A673 (cell line): ENCODE data around the gene ESR1. TPM values are rescaled to one million over a fixed set of nuclear protein-coding genes. Genes with fewer than 3 reads are reported as not detected.

Experiments
- BruUV-seq: library from RNA; stranded (reverse); fragments of 400-500 nt; replicated peaks from 2 replicates; lab custom pipeline; 2021; lab: Mats Ljungman, UMichigan
- CTCF ChIA-PET: fragments of 300-600 bp; sonication (Branson Sonifier 250); formaldehyde crosslinking; loops from one replicate; lab custom pipeline; 2022; ENCODE audit warnings: antibody characterized with exemption; lab: Charles Lee
- POLR2A ChIA-PET: fragments of 300-600 bp; sonication (Branson Sonifier 250); formaldehyde crosslinking; loops from one replicate; lab custom pipeline; 2022; ENCODE audit warnings: antibody characterized with exemption; ENCODE audit not compliant: low non-redundant PET; lab: Charles Lee
- DNase-seq: peaks from one replicate; pipeline ENCODE4 v3.0.0-alpha.2; 2015; ENCODE audit warnings: low spot score
- H3K27ac ChIP-seq: fragments of 200-600 bp; sonication (generic); 2 replicates; pipeline ENCODE4 v1.5.1; 2016; ENCODE audit warnings: mixed run types, low read depth, mild to moderate bottlenecking, mixed read lengths, antibody characterized with exemption, low read length; ENCODE audit not compliant: poor library complexity, severe bottlenecking
- H3K27me3 ChIP-seq: fragments of 200-600 bp; sonication (generic); replicated peaks from 2 replicates; pipeline ENCODE4 v1.6.1; 2017; ENCODE audit warnings: mixed run types, low read depth, mild to moderate bottlenecking, mixed read lengths, antibody characterized with exemption, low read length; ENCODE audit not compliant: insufficient read depth, poor library complexity
- H3K36me3 ChIP-seq: fragments of 200-600 bp; sonication (generic); 2 replicates; pipeline ENCODE4 v1.6.1; 2016; ENCODE audit warnings: mixed run types, mild to moderate bottlenecking, mixed read lengths, antibody characterized with exemption, low read length; ENCODE audit not compliant: insufficient read depth, poor library complexity, severe bottlenecking
- H3K4me1 ChIP-seq: fragments of 200-600 bp; sonication (generic); 2 replicates; pipeline ENCODE4 v1.6.1; 2017; ENCODE audit warnings: mixed run types, mild to moderate bottlenecking, mixed read lengths, antibody characterized with exemption, low read length; ENCODE audit not compliant: insufficient read depth, poor library complexity, severe bottlenecking
- H3K4me3 ChIP-seq: fragments of 200-600 bp; sonication (generic); 2 replicates; pipeline ENCODE4 v1.5.1; 2016; ENCODE audit warnings: low read depth, mixed run types, mild to moderate bottlenecking, mixed read lengths, low read length; ENCODE audit not compliant: poor library complexity, severe bottlenecking
- H3K9me3 ChIP-seq: fragments of 200-600 bp; sonication (generic); 2 replicates; pipeline ENCODE4 v1.6.1; 2016; ENCODE audit warnings: mixed run types, low read depth, mild to moderate bottlenecking, mixed read lengths, antibody characterized with exemption, low read length; ENCODE audit not compliant: poor library complexity, severe bottlenecking
- CTCF ChIP-seq: fragments of 300-800, 200-600 bp; sonication (generic); conservative IDR thresholded peaks from 2 replicates; pipeline ENCODE4 v1.5.1; 2017; ENCODE audit warnings: low read depth, mild to moderate bottlenecking, antibody characterized with exemption, low read length, moderate library complexity, mixed read lengths
- EZH2 ChIP-seq: fragments of 200-600 bp; sonication (generic); IDR thresholded peaks from 2 replicates; pipeline ENCODE4 v1.6.1; 2017; ENCODE audit warnings: borderline replicate concordance, low read depth, mild to moderate bottlenecking, mixed read lengths, antibody characterized with exemption, low read length; ENCODE audit not compliant: poor library complexity, severe bottlenecking
- intact Hi-C: fragments of 100-400 bp; cut with micrococcal nuclease; formaldehyde crosslinking; loops from one replicate; pipeline ENCODE4 v1.10.0; 2022; ENCODE audit not compliant: unreplicated experiment
- total RNA-seq: library from RNA; stranded (reverse); gene quantifications from 2 replicates; pipeline ENCODE4 v1.2.3, GENCODE V29; 2021

ESR1 gene
- total RNA-seq, 1 experiment from 2014 or later, result not detected

- DNase-seq, result no peak
- intact Hi-C loops, result no loop called here
- Histone ChIP-seq H3K9me3 (peaks cover 6% of the 10 kb centered on the region), H3K27ac (no peak overlapping the region), H3K36me3 (no peaks in the 10 kb centered on the region), H3K4me1 (no peaks in the 10 kb centered on the region), H3K4me3 (no peak overlapping the region), H3K27me3 (no peaks in the 10 kb centered on the region)
- no peak for TF ChIP-seq EZH2
- no peak for TF ChIP-seq CTCF
- CTCF ChIA-PET, result no interaction called here
- no TSS peak for BruUV-seq
- POLR2A ChIA-PET, result no interaction called here
These were observed 271.3 kb downstream of the ESR1 start for GRCh38 chr6:152078804-152079203.

DNA sequence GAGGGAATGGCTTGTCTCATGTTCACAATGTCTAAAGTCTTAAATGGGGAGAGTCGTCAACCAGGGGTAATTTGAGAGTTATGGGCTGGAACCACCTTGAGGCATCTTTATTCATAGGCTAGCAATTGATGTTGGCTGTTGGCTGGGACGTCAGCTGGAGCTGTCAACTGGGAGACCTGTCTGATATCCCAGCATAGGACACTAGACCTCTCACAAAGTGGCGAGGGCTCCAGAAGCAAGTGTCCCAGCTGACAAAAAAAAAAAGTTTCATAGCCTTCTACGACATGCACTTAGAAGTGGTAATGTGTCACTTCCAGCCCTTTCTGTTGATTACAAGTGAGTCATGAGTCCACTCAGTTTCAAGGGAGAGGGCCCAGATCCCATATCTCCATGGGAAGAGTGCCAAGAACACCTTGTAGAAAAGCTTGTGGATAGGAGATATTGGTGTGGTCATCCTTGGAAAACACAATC lies 278.0 kb downstream of the ESR1 start:
- no peak overlapping the region for H3K4me3 ChIP-seq
- H3K9me3 ChIP-seq, result no peaks in the 10 kb centered on the region
- intact Hi-C loops, result no loop called here
- no peak for TF ChIP-seq CTCF
- TF ChIP-seq EZH2, result no peak
- H3K4me1 ChIP-seq, result no peaks in the 10 kb centered on the region
- no TSS peak for BruUV-seq
- no peaks in the 10 kb centered on the region for H3K27me3 ChIP-seq
- no peak for DNase-seq
- POLR2A ChIA-PET, result no interaction called here
- CTCF ChIA-PET, result no interaction called here
- no peaks in the 10 kb centered on the region for H3K36me3 ChIP-seq
- no peak overlapping the region for H3K27ac ChIP-seq

GRCh38 chr6:152086223-152086873 lies 278.9 kb downstream of the ESR1 start:
- POLR2A ChIA-PET, result no interaction called here
- Histone ChIP-seq H3K4me1 (no peaks in the 10 kb centered on the region), H3K9me3 (no peaks in the 10 kb centered on the region), H3K27me3 (no peaks in the 10 kb centered on the region), H3K36me3 (no peaks in the 10 kb centered on the region), H3K27ac (no peak overlapping the region), H3K4me3 (no peak overlapping the region)
- intact Hi-C loops, result no loop called here
- DNase-seq, result no peak
- TF ChIP-seq CTCF, result no peak
- no peak for TF ChIP-seq EZH2
- BruUV-seq, result no TSS peak
- CTCF ChIA-PET, result no interaction called here
